ENCODE data around the gene AMBP.

AMBP gene

DNA sequence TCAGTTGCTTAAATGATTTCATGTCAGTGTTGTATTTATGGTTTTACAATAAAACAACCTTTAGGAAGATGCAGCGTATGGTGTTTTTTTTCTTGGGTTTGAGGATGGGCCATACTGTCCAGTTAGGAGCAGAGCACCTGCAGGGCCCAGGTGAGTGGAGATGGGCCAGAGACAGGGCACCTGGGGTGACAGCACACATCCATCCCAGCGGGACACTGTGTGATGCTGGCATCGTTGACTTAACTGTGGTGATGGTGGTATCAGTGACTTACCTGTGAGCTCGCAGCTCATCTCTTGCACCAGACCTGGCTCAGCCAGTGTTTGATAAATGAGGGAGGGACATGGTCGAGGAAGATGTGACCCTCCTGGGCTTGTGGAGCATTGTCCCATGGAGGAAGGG is 21.6 kb downstream of the AMBP start:
- no peak overlapping the region for H3K27ac ChIP-seq
- TF ChIP-seq, protein P1, sequence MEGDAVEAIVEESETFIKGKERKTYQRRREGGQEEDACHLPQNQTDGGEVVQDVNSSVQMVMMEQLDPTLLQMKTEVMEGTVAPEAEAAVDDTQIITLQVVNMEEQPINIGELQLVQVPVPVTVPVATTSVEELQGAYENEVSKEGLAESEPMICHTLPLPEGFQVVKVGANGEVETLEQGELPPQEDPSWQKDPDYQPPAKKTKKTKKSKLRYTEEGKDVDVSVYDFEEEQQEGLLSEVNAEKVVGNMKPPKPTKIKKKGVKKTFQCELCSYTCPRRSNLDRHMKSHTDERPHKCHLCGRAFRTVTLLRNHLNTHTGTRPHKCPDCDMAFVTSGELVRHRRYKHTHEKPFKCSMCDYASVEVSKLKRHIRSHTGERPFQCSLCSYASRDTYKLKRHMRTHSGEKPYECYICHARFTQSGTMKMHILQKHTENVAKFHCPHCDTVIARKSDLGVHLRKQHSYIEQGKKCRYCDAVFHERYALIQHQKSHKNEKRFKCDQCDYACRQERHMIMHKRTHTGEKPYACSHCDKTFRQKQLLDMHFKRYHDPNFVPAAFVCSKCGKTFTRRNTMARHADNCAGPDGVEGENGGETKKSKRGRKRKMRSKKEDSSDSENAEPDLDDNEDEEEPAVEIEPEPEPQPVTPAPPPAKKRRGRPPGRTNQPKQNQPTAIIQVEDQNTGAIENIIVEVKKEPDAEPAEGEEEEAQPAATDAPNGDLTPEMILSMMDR (conservative IDR thresholded peaks at IDR 0.05; ENCODE audit: low read depth, low read length): no peak
- no peaks in the 10 kb centered on the region for H3K36me3 ChIP-seq (ENCODE audit: insufficient read depth)
- no peaks in the 10 kb centered on the region for H3K27me3 ChIP-seq (ENCODE audit: insufficient read depth, low read depth)
- no peak overlapping the region for H2AFZ ChIP-seq (ENCODE audit: low read depth)
- H4K20me1 ChIP-seq (ENCODE audit: insufficient read depth): no peaks in the 10 kb centered on the region
- H3K4me1 ChIP-seq (ENCODE audit: low read depth, poor library complexity, severe bottlenecking): no peaks in the 10 kb centered on the region
- H3K4me2 ChIP-seq: no peak overlapping the region
- H3K4me3 ChIP-seq (IDR thresholded peaks at IDR 0.05; ENCODE audit: insufficient read depth, low read depth, low read length): no peak overlapping the region
- no peak overlapping the region for H3K9ac ChIP-seq
- H3K79me2 ChIP-seq (ENCODE audit: insufficient read depth, low read depth): no peaks in the 10 kb centered on the region

DNA sequence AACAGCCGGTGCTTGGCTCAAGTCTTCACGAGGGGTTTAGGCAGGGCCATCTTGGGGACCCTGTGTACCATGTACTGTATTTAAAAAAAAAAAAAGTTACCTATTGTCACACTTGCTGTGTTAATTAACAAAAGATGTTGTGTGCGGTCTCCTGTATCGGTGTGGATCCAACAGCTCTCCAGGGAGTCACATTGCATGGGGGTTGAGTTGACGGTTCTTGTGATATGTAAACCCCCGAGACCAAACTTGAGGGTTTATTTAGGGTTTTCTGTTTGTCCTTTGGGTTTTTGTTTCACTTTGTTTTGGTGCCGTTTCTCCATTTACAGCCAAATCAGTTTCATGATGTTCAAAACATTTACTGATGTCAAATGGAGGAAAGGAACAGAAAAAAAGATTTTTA is 22.2 kb downstream of the AMBP start:
- no peaks in the 10 kb centered on the region for H3K27me3 ChIP-seq (ENCODE audit: insufficient read depth, low read depth)
- H3K9ac ChIP-seq: no peak overlapping the region
- TF ChIP-seq, protein P1 (conservative IDR thresholded peaks at IDR 0.05; ENCODE audit: low read depth, low read length): no peak
- no peak overlapping the region for H3K4me2 ChIP-seq
- H3K4me3 ChIP-seq (IDR thresholded peaks at IDR 0.05; ENCODE audit: insufficient read depth, low read depth, low read length): no peak overlapping the region
- H3K36me3 ChIP-seq (ENCODE audit: insufficient read depth): no peaks in the 10 kb centered on the region
- no peak overlapping the region for H2AFZ ChIP-seq (ENCODE audit: low read depth)
- H3K27ac ChIP-seq: no peak overlapping the region
- no peaks in the 10 kb centered on the region for H4K20me1 ChIP-seq (ENCODE audit: insufficient read depth)
- H3K79me2 ChIP-seq (ENCODE audit: insufficient read depth, low read depth): no peaks in the 10 kb centered on the region
- no peaks in the 10 kb centered on the region for H3K4me1 ChIP-seq (ENCODE audit: low read depth, poor library complexity, severe bottlenecking)

DNA sequence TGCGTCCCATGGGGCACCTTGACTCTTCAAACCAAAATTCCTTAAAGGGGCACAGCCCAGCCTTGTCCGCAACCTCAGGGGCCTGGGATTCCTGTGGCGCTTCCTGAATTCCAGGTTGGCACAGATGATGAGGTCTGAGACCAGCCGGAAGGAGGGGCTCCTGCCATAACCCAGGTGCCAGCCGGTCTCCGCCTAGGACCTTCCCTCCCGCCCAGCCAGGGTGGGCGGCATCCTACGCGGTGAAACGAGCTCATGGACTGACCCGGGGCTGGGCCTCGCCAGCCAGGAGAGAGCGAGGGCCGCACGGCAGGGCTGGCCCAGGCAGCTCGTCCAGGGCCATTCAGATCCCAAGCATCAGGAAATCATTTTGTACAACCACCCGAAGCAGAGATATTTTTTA is 23.0 kb downstream of the AMBP start:
- Histone ChIP-seq H3K36me3 (ENCODE audit: insufficient read depth) (no peaks in the 10 kb centered on the region), H3K27ac (no peak overlapping the region), H3K27me3 (ENCODE audit: insufficient read depth, low read depth) (no peaks in the 10 kb centered on the region), H3K4me2 (no peak overlapping the region), H3K79me2 (ENCODE audit: insufficient read depth, low read depth) (no peaks in the 10 kb centered on the region), H4K20me1 (ENCODE audit: insufficient read depth) (no peaks in the 10 kb centered on the region), H2AFZ (ENCODE audit: low read depth) (no peak overlapping the region), H3K4me3 (IDR thresholded peaks at IDR 0.05; ENCODE audit: insufficient read depth, low read depth, low read length) (no peak overlapping the region), H3K4me1 (ENCODE audit: low read depth, poor library complexity, severe bottlenecking) (no peaks in the 10 kb centered on the region), H3K9ac (no peak overlapping the region)
- TF ChIP-seq, protein P1 (conservative IDR thresholded peaks at IDR 0.05; ENCODE audit: low read depth, low read length): no peak

DNA sequence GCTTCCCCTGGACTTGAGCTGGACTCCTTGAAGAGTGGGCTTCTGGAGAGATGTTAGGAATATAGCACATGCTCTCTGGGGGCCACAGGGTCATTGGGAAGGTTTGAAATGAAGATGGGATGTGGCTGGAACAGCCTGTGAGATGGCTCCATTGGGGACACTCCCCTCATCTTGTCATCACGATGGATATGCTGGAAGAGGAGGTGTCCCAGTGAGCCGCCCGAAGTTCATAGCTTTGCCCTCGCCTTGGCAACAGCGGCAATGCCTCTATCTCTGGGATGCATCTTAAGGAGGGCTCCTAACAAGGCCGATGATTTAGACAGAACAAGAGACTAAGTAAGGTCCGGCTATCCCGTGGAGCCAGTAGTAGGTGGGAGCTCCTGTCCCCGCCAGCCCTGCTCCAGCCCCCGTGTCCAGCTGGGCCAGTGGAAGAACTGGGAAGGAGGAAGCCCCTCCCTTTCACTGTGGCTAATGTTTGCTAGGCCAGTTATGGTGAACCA is 23.9 kb downstream of the AMBP start:
- H4K20me1 ChIP-seq (ENCODE audit: insufficient read depth): no peaks in the 10 kb centered on the region
- no peaks in the 10 kb centered on the region for H3K27me3 ChIP-seq (ENCODE audit: insufficient read depth, low read depth)
- no peaks in the 10 kb centered on the region for H3K79me2 ChIP-seq (ENCODE audit: insufficient read depth, low read depth)
- H3K4me3 ChIP-seq (IDR thresholded peaks at IDR 0.05; ENCODE audit: insufficient read depth, low read depth, low read length): no peak overlapping the region
- H3K27ac ChIP-seq: no peak overlapping the region
- H3K36me3 ChIP-seq (ENCODE audit: insufficient read depth): no peaks in the 10 kb centered on the region
- H3K4me1 ChIP-seq (ENCODE audit: low read depth, poor library complexity, severe bottlenecking): no peaks in the 10 kb centered on the region
- no peak overlapping the region for H2AFZ ChIP-seq (ENCODE audit: low read depth)
- H3K4me2 ChIP-seq: no peak overlapping the region
- no peak overlapping the region for H3K9ac ChIP-seq
- TF ChIP-seq, protein P1 (conservative IDR thresholded peaks at IDR 0.05; ENCODE audit: low read depth, low read length): no peak

All from KMS-11 (cell line).